Endothelial cell of umbilical vein (primary cell): ENCODE data around the gene ZNRF3. TPM values are rescaled to one million over a fixed set of nuclear protein-coding genes. Genes with fewer than 3 reads are reported as not detected.

Experiments
- BruUV-seq: library from RNA; stranded (reverse); fragments of 400-500 nt; replicated peaks from 2 replicates; lab custom pipeline; 2021; lab: Mats Ljungman, UMichigan
- CTCF ChIA-PET: fragments of 300-600, 350-600 bp; sonication (Branson Sonifier 250); formaldehyde crosslinking; loops from one replicate; lab custom pipeline; 2021; ENCODE audit warnings: antibody characterized with exemption, inconsistent platforms; lab: Charles Lee
- POLR2A ChIA-PET: fragments of 300-600, 350-600 bp; sonication (Branson Sonifier 250); formaldehyde crosslinking; loops from one replicate; lab custom pipeline; 2021; ENCODE audit warnings: antibody characterized with exemption, inconsistent platforms; lab: Charles Lee
- DNase-seq: peaks from one replicate; pipeline ENCODE4 v3.0.0-alpha.2; 2011; ENCODE audit warnings: low read depth, low spot score
- FAIRE-seq: peaks from 2 replicates; lab custom pipeline; 2011; peaks lifted over from hg19 to GRCh38; lab: Jason Lieb, UNC
- H2AFZ ChIP-seq: 2 replicates; pipeline ENCODE4 v1.6.0; 2012; ENCODE audit warnings: low read depth, low read length, control low read depth, inconsistent platforms
- H3K27ac ChIP-seq: 2 replicates; pipeline ENCODE4 v1.5.1; 2011; ENCODE audit warnings: low read depth, mild to moderate bottlenecking, control low read depth, low read length, moderate library complexity; ENCODE audit not compliant: insufficient read depth
- H3K27me3 ChIP-seq, 2 experiments: 2 replicates each; pipeline versions ENCODE4 v1.6.0 to v1.6.1; 2011; ENCODE audit warnings: low read length in 2 of 2, mixed read lengths in 1 of 2; ENCODE audit not compliant: control insufficient read depth in 2 of 2, insufficient read depth in 2 of 2
- H3K36me3 ChIP-seq, 2 experiments: 2 replicates in 1 of 2; 3 replicates in 1 of 2; pipeline ENCODE4 v1.5.1; 2011; ENCODE audit warnings: low read length in 2 of 2, mild to moderate bottlenecking in 1 of 2, moderate library complexity in 1 of 2; ENCODE audit not compliant: control insufficient read depth in 2 of 2, insufficient read depth in 2 of 2; ENCODE audit errors: extremely low read depth in 1 of 2
- H3K4me1 ChIP-seq: 3 replicates; pipeline ENCODE4 v1.5.1; 2011; ENCODE audit warnings: mild to moderate bottlenecking, low read length; ENCODE audit not compliant: control insufficient read depth, insufficient read depth; ENCODE audit errors: extremely low read depth
- H3K4me2 ChIP-seq: 2 replicates; pipeline ENCODE4 v1.6.1; 2011; ENCODE audit warnings: low read length, control low read depth, mixed read lengths; ENCODE audit not compliant: insufficient read depth
- H3K4me3 ChIP-seq, 3 experiments: fragments of 200-600 bp in 1 of 3; sonication (generic), shearing (Covaris generic) in 1 of 3; replicated peaks in 1 of 3; 2 replicates each; pipeline ENCODE4 v1.5.1; 2011 to 2016; ENCODE audit warnings: control low read depth in 3 of 3, low read length in 3 of 3, mild to moderate bottlenecking in 2 of 3, inconsistent platforms in 1 of 3, low read depth in 1 of 3, moderate library complexity in 1 of 3; ENCODE audit not compliant: insufficient read depth in 1 of 3
- H3K79me2 ChIP-seq: 2 replicates; pipeline ENCODE4 v1.6.0; 2012; ENCODE audit warnings: low read length, inconsistent platforms; ENCODE audit not compliant: control insufficient read depth, insufficient read depth
- H3K9ac ChIP-seq: replicated peaks from 2 replicates; pipeline ENCODE3; 2011; ENCODE audit warnings: low read length, control low read depth; ENCODE audit not compliant: insufficient read depth; ENCODE audit errors: extremely low read depth
- H3K9me1 ChIP-seq: replicated peaks from 3 replicates; pipeline ENCODE4 v1.6.0; 2011; ENCODE audit warnings: mild to moderate bottlenecking, low read length; ENCODE audit not compliant: control insufficient read depth, insufficient read depth; ENCODE audit errors: extremely low read depth
- H3K9me3 ChIP-seq: replicated peaks from 2 replicates; pipeline ENCODE4 v1.5.1; 2012; ENCODE audit warnings: low read length, inconsistent platforms; ENCODE audit not compliant: control insufficient read depth, insufficient read depth
- H4K20me1 ChIP-seq: replicated peaks from 2 replicates; pipeline ENCODE3; 2011; ENCODE audit warnings: mild to moderate bottlenecking, low read length; ENCODE audit not compliant: control insufficient read depth, insufficient read depth; ENCODE audit errors: extremely low read depth
- EZH2 ChIP-seq: IDR thresholded peaks from 2 replicates; pipeline ENCODE4 v1.6.1; 2012; ENCODE audit warnings: borderline replicate concordance, low read depth, mild to moderate bottlenecking, moderate library complexity, low read length, inconsistent platforms; ENCODE audit not compliant: severe bottlenecking
- MYC ChIP-seq: IDR thresholded peaks from one replicate; pipeline ENCODE4 v1.6.1; 2011; ENCODE audit warnings: mild to moderate bottlenecking, low read depth, low read length
- dilution Hi-C: fragments of 300-500 bp; cut with MboI; formaldehyde crosslinking; loops from one replicate; pipeline ENCODE4 v1.15.0; 2019; ENCODE audit warnings: low sequenced_read_pairs; ENCODE audit not compliant: extremely low pct_ligation_motif_present
- intact Hi-C: fragments of 100-400 bp; cut with micrococcal nuclease; formaldehyde crosslinking; loops from one replicate; pipeline ENCODE4 v1.10.0; 2022
- polyA plus RNA-seq, 4 experiments: library from polyadenylated mRNA; depleted of rRNA in 3 of 4; stranded (reverse) in 3 of 4; unstranded in 1 of 4; fragments of >200 nt; gene quantifications; 2 replicates each; pipeline versions ENCODE4 v1.2.1 to v1.2.3, GENCODE V29; 2011 to 2012; ENCODE audit warnings: missing spikeins in 1 of 4
- total RNA-seq: library from RNA; stranded (reverse); gene quantifications from 2 replicates; pipeline ENCODE4 v1.2.3, GENCODE V29; 2021
- TF ChIP-seq, protein P1 (sequence below): IDR thresholded peaks from 2 replicates; pipeline ENCODE4 v1.6.1; 2011; ENCODE audit not compliant: insufficient read depth, insufficient read length

ZNRF3 gene
- total and polyA plus RNA-seq, 2 donors (not counting 3 experiments of a cell fraction or from before 2014, with no cell fraction given): 2.7 to 5.2 TPM

DNA sequence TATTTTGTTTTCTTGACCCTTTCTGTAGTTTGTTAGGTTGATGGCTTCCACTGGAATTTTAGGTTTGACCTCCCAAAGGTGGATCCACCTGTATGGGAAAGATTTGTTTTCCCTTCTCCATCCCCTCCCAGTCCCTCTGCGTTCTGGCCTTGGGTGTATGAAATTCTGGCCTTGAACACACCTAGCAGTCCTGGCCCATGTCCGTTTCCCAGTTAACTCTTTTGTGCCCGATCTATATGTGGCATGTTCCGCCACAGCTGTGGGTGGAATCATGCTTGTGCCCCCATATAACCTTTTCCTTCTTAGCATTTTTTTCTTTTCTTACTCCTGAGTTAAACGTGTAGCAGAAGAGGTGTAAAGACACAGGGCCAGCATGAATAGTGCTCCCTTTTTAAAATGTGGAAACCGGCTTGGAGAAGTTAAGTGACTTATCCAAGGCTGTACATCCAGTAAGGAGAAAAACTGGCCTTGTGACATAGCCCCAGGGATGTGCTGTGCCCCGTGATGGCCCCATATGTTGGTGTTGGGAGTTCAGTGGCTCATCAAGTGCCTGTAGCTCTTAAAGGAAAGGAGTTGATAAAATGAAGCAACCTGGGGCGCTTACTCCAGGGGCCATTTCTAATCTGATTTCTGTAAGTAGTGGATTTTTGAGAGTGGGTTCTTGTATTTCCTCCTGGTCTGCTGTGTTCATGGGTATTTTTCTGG lies 39.3 kb downstream of the ZNRF3 start:
- no peaks in the 10 kb centered on the region for H3K9me1 ChIP-seq
- CTCF ChIA-PET: no interaction called here
- no peaks in the 10 kb centered on the region for H3K36me3 ChIP-seq
- no peaks in the 10 kb centered on the region for H4K20me1 ChIP-seq
- H3K4me2 ChIP-seq: no peak overlapping the region
- no peak overlapping the region for H3K4me3 ChIP-seq
- H3K4me1 ChIP-seq: no peaks in the 10 kb centered on the region
- dilution Hi-C loops (loop anchor here (25.0 kb wide), 1 partner anchor 90 kb away; no protein-coding TSS in a partner anchor), intact Hi-C loops (no loop called here)
- no peak overlapping the region for H2AFZ ChIP-seq
- DNase-seq: no peak
- TF ChIP-seq EZH2: no peak
- TF ChIP-seq, protein P1, sequence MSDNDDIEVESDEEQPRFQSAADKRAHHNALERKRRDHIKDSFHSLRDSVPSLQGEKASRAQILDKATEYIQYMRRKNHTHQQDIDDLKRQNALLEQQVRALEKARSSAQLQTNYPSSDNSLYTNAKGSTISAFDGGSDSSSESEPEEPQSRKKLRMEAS: no peak
- H3K9ac ChIP-seq: no peak overlapping the region
- no TSS peak for BruUV-seq
- no peaks in the 10 kb centered on the region for H3K9me3 ChIP-seq
- H3K27me3 ChIP-seq: no peaks in the 10 kb centered on the region
- FAIRE-seq: no peak
- POLR2A ChIA-PET: no interaction called here
- no peaks in the 10 kb centered on the region for H3K79me2 ChIP-seq
- no peak overlapping the region for H3K27ac ChIP-seq

DNA sequence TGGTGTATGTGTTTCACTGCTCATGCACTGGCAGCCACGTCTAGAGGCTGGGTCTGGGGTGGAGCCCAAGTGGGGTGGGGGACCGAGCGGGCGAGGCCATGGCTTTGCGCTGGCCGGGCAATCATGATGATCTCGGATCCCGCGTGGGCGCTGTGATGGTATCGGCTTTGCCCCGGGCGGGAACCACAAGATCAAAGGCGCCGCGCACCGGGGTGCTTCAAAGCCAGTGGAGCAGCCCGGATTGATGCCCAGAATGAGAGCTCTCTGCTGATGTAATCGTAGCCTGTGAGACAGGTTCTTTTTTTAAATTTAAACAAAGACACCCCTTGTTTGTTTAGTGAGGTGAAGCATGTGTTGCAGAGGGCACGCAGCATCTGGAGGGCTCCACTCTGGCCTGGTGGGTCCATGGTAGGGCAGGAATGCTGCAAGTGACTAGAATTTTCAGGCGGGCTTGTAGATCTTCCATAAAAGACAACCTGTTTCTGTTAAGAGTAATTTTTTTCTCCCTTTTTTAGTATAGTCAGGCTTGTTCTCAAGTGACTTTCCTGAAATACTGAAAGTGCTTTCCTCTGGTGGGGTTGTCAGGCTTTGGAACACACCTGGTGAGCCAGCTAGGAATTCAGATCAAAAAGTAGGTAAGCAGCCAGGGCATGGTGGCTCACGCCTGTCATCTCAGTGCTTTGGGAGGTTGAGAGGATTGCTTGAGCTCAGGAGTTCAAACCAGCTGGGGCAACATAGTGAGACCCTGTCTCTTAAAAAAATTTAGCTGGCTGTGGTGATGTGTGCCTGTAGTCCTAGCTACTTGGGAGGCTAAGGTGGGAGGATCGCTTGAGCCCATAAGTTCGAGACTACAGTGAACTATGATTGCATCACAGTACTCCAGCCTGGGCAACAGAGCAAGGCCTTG lies 40.7 kb downstream of the ZNRF3 start:
- H3K4me1 ChIP-seq: no peaks in the 10 kb centered on the region
- H3K4me2 ChIP-seq: no peak overlapping the region
- no TSS peak for BruUV-seq
- no peak overlapping the region for H2AFZ ChIP-seq
- TF ChIP-seq EZH2 (no peak), MYC (no peak)
- no peak overlapping the region for H3K9ac ChIP-seq
- H3K4me3 ChIP-seq: no peak overlapping the region
- intact Hi-C loops: no loop called here
- DNase-seq (no peak), FAIRE-seq (no peak)
- H3K9me3 ChIP-seq: no peaks in the 10 kb centered on the region
- dilution Hi-C loops: loop anchor here (25.0 kb wide), 1 partner anchor 88 kb away; no protein-coding TSS in a partner anchor
- ChIA-PET CTCF (no interaction called here), POLR2A (no interaction called here)
- no peaks in the 10 kb centered on the region for H3K27me3 ChIP-seq
- H3K27ac ChIP-seq: no peak overlapping the region
- H3K36me3 ChIP-seq: no peaks in the 10 kb centered on the region
- no peaks in the 10 kb centered on the region for H4K20me1 ChIP-seq
- no peaks in the 10 kb centered on the region for H3K9me1 ChIP-seq
- H3K79me2 ChIP-seq: no peaks in the 10 kb centered on the region
